ENCODE results near the gene SCG5.

Gene SCG5

DNA sequence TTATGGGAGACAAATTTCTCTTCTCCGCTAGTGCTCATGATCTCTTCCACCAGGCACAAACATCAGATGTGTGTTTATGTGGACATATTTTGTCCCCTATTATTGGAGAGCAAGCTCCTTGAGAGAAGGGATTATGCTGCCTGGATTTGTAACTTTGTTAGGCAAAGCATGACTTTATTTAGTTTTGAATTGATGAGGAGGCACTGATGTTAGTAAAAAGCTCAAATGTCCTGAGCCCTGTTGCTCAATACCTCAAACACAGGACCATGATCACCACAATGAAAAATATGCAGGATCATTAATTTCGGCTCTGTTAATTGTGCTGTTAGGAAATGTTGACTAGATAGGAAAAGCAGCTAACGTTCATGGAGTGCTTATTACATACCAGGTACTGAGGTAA, 29.1 kb downstream of the SCG5 start:
- Histone ChIP-seq H4K20me1 (ENCODE audit: insufficient read depth, low read length) (no peaks in the 10 kb centered on the region), H3K9ac (ENCODE audit: low read length) (no peak overlapping the region), H3F3A (ENCODE audit: insufficient read depth, low read length) (no peaks in the 10 kb centered on the region), H3K4me1 (ENCODE audit: low read length) (no peaks in the 10 kb centered on the region), H3K27ac (ENCODE audit: low read length) (no peak overlapping the region), H3K27me3 (replicated peaks; ENCODE audit: insufficient read depth, low read length) (no peaks in the 10 kb centered on the region), H3K36me3 (replicated peaks; ENCODE audit: insufficient read depth, low read length) (no peaks in the 10 kb centered on the region), H3K4me3 (ENCODE audit: low read length) (no peak overlapping the region), H3K79me2 (ENCODE audit: low read length) (no peaks in the 10 kb centered on the region), H3K4me2 (ENCODE audit: low read depth, low read length) (no peak overlapping the region), H3K9me2 (replicated peaks; ENCODE audit: insufficient read depth, low read length) (no peaks in the 10 kb centered on the region), H3K9me3 (replicated peaks; ENCODE audit: insufficient read depth, low read length) (no peaks in the 10 kb centered on the region), H2AFZ (ENCODE audit: low read length) (no peak overlapping the region)
- no peak for TF ChIP-seq EZH2 (optimal IDR thresholded peaks at IDR 0.05; ENCODE audit: low read depth, low read length)
- no peak for TF ChIP-seq EZH2phosphoT487 (IDR thresholded peaks at IDR 0.05; ENCODE audit: low read length)
- TF ChIP-seq, protein P1, sequence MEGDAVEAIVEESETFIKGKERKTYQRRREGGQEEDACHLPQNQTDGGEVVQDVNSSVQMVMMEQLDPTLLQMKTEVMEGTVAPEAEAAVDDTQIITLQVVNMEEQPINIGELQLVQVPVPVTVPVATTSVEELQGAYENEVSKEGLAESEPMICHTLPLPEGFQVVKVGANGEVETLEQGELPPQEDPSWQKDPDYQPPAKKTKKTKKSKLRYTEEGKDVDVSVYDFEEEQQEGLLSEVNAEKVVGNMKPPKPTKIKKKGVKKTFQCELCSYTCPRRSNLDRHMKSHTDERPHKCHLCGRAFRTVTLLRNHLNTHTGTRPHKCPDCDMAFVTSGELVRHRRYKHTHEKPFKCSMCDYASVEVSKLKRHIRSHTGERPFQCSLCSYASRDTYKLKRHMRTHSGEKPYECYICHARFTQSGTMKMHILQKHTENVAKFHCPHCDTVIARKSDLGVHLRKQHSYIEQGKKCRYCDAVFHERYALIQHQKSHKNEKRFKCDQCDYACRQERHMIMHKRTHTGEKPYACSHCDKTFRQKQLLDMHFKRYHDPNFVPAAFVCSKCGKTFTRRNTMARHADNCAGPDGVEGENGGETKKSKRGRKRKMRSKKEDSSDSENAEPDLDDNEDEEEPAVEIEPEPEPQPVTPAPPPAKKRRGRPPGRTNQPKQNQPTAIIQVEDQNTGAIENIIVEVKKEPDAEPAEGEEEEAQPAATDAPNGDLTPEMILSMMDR (IDR thresholded peaks at IDR 0.05; ENCODE audit: low read length): no peak
- DNase-seq: no peak

DNA sequence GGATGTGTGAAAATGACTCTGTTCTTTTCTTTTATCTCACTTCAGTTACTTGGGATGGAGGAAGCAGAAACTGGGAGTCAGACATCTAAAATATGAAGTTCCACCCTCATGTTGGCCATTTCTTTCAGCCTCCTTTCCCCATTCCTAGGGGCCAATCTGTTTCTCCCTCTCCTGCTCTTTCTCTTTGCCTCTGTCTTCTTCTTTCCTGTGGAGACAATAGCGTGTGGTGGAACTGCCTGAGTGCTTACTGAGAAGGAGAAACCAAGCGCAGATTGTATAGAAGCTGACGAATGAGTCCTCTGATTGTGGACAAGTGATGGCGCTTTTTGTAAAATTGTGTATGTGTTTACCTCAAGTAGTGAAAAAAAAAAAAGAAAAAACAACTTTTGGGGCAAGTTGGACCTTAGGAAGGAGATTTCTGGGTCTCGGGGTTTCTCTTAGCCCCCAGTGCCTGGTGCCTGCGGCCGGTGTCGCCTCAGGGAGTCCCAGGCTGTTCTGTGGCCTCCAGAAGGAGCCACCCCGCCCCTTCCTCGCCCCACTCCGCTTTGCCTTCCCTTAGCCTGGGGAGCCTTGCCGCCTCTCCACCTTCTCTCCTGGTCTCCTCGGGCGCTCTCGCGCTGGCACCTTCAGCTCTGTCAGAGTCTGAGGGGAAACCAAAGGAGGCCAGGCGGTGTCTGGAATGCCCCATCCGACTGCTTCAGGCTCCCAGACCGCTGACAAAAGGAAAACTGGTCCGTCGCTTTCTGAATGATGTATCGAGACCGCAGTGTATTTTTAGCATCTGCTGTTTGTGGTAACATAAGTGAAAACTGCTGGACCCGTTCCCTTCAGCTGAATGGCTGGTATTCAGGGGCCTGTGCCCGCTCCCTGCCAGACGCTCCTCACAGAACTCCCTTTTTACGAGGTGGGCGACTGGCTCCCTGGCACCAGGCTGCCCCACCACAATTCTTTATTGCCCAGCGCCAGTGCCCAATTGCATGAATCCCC, 30.1 kb downstream of the SCG5 start:
- TF ChIP-seq, protein P1 (IDR thresholded peaks at IDR 0.05; ENCODE audit: low read length): no peak
- TF ChIP-seq EZH2phosphoT487 (IDR thresholded peaks at IDR 0.05; ENCODE audit: low read length): no peak
- TF ChIP-seq EZH2 (optimal IDR thresholded peaks at IDR 0.05; ENCODE audit: low read depth, low read length): no peak
- no peak overlapping the region for H3K4me2 ChIP-seq (ENCODE audit: low read depth, low read length)
- H3K27ac ChIP-seq (ENCODE audit: low read length): no peak overlapping the region
- H3K4me3 ChIP-seq (ENCODE audit: low read length): no peak overlapping the region
- H3K79me2 ChIP-seq (ENCODE audit: low read length): no peaks in the 10 kb centered on the region
- no peaks in the 10 kb centered on the region for H3K9me2 ChIP-seq (replicated peaks; ENCODE audit: insufficient read depth, low read length)
- DNase-seq: no peak
- H3K27me3 ChIP-seq (replicated peaks; ENCODE audit: insufficient read depth, low read length): no peaks in the 10 kb centered on the region
- no peaks in the 10 kb centered on the region for H3K9me3 ChIP-seq (replicated peaks; ENCODE audit: insufficient read depth, low read length)
- H3K4me1 ChIP-seq (ENCODE audit: low read length): no peaks in the 10 kb centered on the region
- H4K20me1 ChIP-seq (ENCODE audit: insufficient read depth, low read length): no peaks in the 10 kb centered on the region
- H2AFZ ChIP-seq (ENCODE audit: low read length): no peak overlapping the region
- no peaks in the 10 kb centered on the region for H3K36me3 ChIP-seq (replicated peaks; ENCODE audit: insufficient read depth, low read length)
- no peaks in the 10 kb centered on the region for H3F3A ChIP-seq (ENCODE audit: insufficient read depth, low read length)
- H3K9ac ChIP-seq (ENCODE audit: low read length): no peak overlapping the region

DNA sequence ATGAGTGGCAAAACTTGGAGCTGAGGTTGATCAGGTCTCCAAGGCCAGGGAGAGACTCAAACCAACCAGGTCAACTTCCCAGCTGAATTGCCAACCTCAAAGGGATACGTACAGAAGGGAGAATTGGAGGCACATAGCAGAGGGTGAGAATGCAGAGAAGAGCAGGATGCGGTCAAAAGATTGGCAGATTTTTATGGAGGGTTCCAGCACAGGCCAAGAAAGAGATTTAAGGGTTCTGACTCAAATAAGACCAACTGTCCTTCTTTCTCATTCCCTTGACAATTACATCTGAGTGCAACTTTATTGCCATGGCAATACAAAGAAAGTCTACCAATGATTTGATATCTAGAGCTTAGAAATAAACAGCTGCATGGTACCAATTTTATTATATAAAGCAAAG, 33.2 kb downstream of the SCG5 start:
- Histone ChIP-seq H3K4me3 (ENCODE audit: low read length) (no peak overlapping the region), H2AFZ (ENCODE audit: low read length) (no peak overlapping the region), H3K9ac (ENCODE audit: low read length) (no peak overlapping the region), H3K4me1 (ENCODE audit: low read length) (no peaks in the 10 kb centered on the region), H3K79me2 (ENCODE audit: low read length) (no peaks in the 10 kb centered on the region), H3F3A (ENCODE audit: insufficient read depth, low read length) (no peaks in the 10 kb centered on the region), H3K9me3 (replicated peaks; ENCODE audit: insufficient read depth, low read length) (no peaks in the 10 kb centered on the region), H3K4me2 (ENCODE audit: low read depth, low read length) (no peak overlapping the region), H3K27me3 (replicated peaks; ENCODE audit: insufficient read depth, low read length) (no peaks in the 10 kb centered on the region), H3K27ac (ENCODE audit: low read length) (no peak overlapping the region), H4K20me1 (ENCODE audit: insufficient read depth, low read length) (no peaks in the 10 kb centered on the region), H3K36me3 (replicated peaks; ENCODE audit: insufficient read depth, low read length) (no peaks in the 10 kb centered on the region), H3K9me2 (replicated peaks; ENCODE audit: insufficient read depth, low read length) (no peaks in the 10 kb centered on the region)
- no peak for TF ChIP-seq EZH2 (optimal IDR thresholded peaks at IDR 0.05; ENCODE audit: low read depth, low read length)
- TF ChIP-seq EZH2phosphoT487 (IDR thresholded peaks at IDR 0.05; ENCODE audit: low read length): no peak
- TF ChIP-seq, protein P1 (IDR thresholded peaks at IDR 0.05; ENCODE audit: low read length): no peak
- DNase-seq: no peak
